Frontal cortex (tissue), 4 donors: ENCODE measurements around the gene PRKRA. TPM values are rescaled to one million over a fixed set of nuclear protein-coding genes. Genes with fewer than 3 reads are reported as not detected.

Experiments
- DNase-seq, 2 donors: peaks; one replicate each; pipeline ENCODE4 v3.0.0; 2012; ENCODE audit warnings: low spot score in 2 of 2
- FAIRE-seq: peaks from 2 replicates; lab custom pipeline; 2012; peaks lifted over from hg19 to GRCh38; lab: Jason Lieb, UNC
- total RNA-seq: library from RNA; depleted of rRNA; stranded (reverse); fragments of >200 nt; gene quantifications from one replicate; pipeline ENCODE4 v1.2.3, GENCODE V29; 2014
- donor health status: control.
- donor health status: control.
- donor health status: control.

Gene PRKRA
- 64.8 TPM for total RNA-seq

- no peak for FAIRE-seq
- DNase-seq = peak; percentile 95 to 96
Observed at GRCh38 chr2:178450774-178451525, at the start of gene PRKRA, which contains the start of gene PJVK. Gene PRKRA (minus strand): TSS chr2:178451175. CDS start chr2:178451030, 145 bp downstream. Gene PJVK (plus strand): TSS chr2:178451378. CDS start chr2:178453410, 2,032 bp downstream.

GRCh38 chr2:178499640-178500039 is 48.7 kb upstream of the PRKRA start:
- DNase-seq (no peak), FAIRE-seq (no peak)

- FAIRE-seq (no peak), DNase-seq (no peak)
Observed at GRCh38 chr2:178498137-178498536, 47.2 kb upstream of the PRKRA start.

GRCh38 chr2:178496049-178496448 is 45.1 kb upstream of the PRKRA start:
- no peak for FAIRE-seq
- DNase-seq = no peak

GRCh38 chr2:178491612-178492011 is 40.6 kb upstream of the PRKRA start:
- DNase-seq = no peak
- FAIRE-seq = no peak

GRCh38 chr2:178485356-178485755 is 34.4 kb upstream of the PRKRA start:
- DNase-seq = no peak
- FAIRE-seq = no peak

- FAIRE-seq = no peak
- DNase-seq = no peak
Observed at GRCh38 chr2:178484245-178485041, 33.5 kb upstream of the PRKRA start.

- DNase-seq (no peak), FAIRE-seq (no peak)
Observed at GRCh38 chr2:178482437-178482836, 31.5 kb upstream of the PRKRA start.

- no peak for FAIRE-seq
- peak; percentile 91 to 94 for DNase-seq
Observed at GRCh38 chr2:178480227-178481181, 29.5 kb upstream of the PRKRA start, which contains the start of gene PLEKHA3. Gene PLEKHA3 (plus strand): TSS chr2:178480457. CDS start chr2:178480870, 413 bp downstream.

GRCh38 chr2:178479758-178480226 is 28.8 kb upstream of the PRKRA start:
- FAIRE-seq (no peak), DNase-seq (peak in 1 of 2 donors; percentile 23)

GRCh38 chr2:178479275-178479616 is 28.3 kb upstream of the PRKRA start:
- FAIRE-seq (no peak), DNase-seq (peak in 1 of 2 donors; percentile 23)

- DNase-seq = peak; percentile 80 to 81
- FAIRE-seq = no peak
Observed at GRCh38 chr2:178478439-178479274, 27.7 kb upstream of the PRKRA start, which contains the start of gene FKBP7. Gene FKBP7 (minus strand): TSS chr2:178478600. CDS start chr2:178478499, 101 bp downstream.

GRCh38 chr2:178478130-178478438 is 27.1 kb upstream of the PRKRA start:
- no peak for FAIRE-seq
- no peak for DNase-seq

GRCh38 chr2:178477443-178478129 is 26.6 kb upstream of the PRKRA start:
- DNase-seq = no peak
- no peak for FAIRE-seq

GRCh38 chr2:178476477-178476876 is 25.5 kb upstream of the PRKRA start:
- DNase-seq (no peak), FAIRE-seq (no peak)

- DNase-seq (no peak), FAIRE-seq (no peak)
Observed at GRCh38 chr2:178474560-178474959, 23.6 kb upstream of the PRKRA start.

GRCh38 chr2:178473931-178474330 is 23.0 kb upstream of the PRKRA start:
- FAIRE-seq (no peak), DNase-seq (no peak)

GRCh38 chr2:178473373-178473772 is 22.4 kb upstream of the PRKRA start:
- DNase-seq = no peak
- FAIRE-seq = no peak
